ENCODE results near the gene ZNF317. TPM values are rescaled to one million over a fixed set of nuclear protein-coding genes. Genes with fewer than 3 reads are reported as not detected.

ZNF317 gene
- total RNA-seq, 1 experiment from 2014 or later, result 39.3 TPM

DNA sequence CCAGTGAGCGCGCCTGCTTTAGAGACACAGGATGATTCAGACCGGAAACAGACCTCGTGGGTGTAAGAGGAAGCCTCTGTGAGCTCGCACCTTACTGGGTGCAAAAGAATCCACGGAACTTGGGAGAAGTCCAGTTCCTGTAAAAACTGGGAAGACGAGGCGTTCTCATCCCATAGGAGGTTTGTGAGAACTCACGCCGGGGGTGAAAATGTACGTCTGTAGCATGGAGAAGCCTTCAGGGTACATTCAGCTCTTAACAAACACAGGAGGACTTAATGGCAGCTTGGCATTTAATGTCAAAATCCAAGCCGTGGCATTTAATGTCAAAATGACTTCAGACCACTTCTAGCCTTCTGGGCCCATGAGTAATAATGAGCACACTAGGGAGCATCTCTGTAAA is 21.2 kb downstream of the ZNF317 start:
- ChIA-PET CTCF (no interaction called here), POLR2A (no interaction called here)
- Histone ChIP-seq H3K4me1 (ENCODE audit: control insufficient read depth, insufficient read depth, low read length) (no peaks in the 10 kb centered on the region), H3K36me3 (ENCODE audit: control insufficient read depth, insufficient read depth, low read length) (peaks cover 23% of the 10 kb centered on the region), H3K9me3 (ENCODE audit: control insufficient read depth, insufficient read depth, low read depth, low read length) (peaks cover 12% of the 10 kb centered on the region; the same call in 1 of the 2 replicates), H3K27me3 (ENCODE audit: control insufficient read depth, insufficient read depth, low read length) (no peaks in the 10 kb centered on the region), H3K4me3 (ENCODE audit: low read depth in 2 of 2, low read length in 2 of 2) (no peak overlapping the region), H3K27ac (ENCODE audit: low read length) (no peak overlapping the region)
- in situ Hi-C loops (cut with HindIII; ENCODE audit: low pct_unique_long_range_greater_than_20kb, low sequenced_read_pairs), result no loop called here
- no TSS peak for BruUV-seq (replicated peaks)
- intact Hi-C loops (cut with micrococcal nuclease; ENCODE audit: unreplicated experiment), result no loop called here
- DNase-seq (ENCODE audit: low read depth, low spot score) (no peak), ATAC-seq (no peak)
- TF ChIP-seq, protein P1, sequence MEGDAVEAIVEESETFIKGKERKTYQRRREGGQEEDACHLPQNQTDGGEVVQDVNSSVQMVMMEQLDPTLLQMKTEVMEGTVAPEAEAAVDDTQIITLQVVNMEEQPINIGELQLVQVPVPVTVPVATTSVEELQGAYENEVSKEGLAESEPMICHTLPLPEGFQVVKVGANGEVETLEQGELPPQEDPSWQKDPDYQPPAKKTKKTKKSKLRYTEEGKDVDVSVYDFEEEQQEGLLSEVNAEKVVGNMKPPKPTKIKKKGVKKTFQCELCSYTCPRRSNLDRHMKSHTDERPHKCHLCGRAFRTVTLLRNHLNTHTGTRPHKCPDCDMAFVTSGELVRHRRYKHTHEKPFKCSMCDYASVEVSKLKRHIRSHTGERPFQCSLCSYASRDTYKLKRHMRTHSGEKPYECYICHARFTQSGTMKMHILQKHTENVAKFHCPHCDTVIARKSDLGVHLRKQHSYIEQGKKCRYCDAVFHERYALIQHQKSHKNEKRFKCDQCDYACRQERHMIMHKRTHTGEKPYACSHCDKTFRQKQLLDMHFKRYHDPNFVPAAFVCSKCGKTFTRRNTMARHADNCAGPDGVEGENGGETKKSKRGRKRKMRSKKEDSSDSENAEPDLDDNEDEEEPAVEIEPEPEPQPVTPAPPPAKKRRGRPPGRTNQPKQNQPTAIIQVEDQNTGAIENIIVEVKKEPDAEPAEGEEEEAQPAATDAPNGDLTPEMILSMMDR (IDR thresholded peaks at IDR 0.05), result no peak
- TF ChIP-seq TCF7L2 (IDR thresholded peaks at IDR 0.05; ENCODE audit: low read depth, low read length) (no peak), POLR2AphosphoS5 (IDR thresholded peaks at IDR 0.05; ENCODE audit: low read depth, low read length) (no peak)

DNA sequence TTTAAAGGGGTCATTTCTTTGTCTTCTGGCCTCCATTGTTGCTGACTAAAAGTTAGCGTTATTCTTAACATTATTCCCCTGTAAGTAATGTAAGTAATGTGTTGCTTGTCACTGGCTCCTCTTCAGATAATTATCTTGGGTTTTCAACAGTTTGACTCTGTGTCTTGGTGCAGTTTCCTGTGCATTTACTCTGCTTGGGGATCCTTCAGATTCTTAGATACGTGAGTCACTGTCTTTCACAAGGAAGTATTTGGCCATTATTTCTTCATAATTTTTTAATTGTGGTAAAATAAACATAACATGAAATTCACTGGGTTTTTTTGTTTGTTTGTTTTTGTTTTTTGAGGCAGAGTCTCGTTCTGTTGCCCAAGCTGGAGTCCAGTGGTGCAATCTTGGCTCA is 25.1 kb downstream of the ZNF317 start:
- BruUV-seq (replicated peaks), result no TSS peak
- CTCF ChIA-PET, result no interaction called here
- ATAC-seq, result no peak
- no peaks in the 10 kb centered on the region for H3K27me3 ChIP-seq (ENCODE audit: control insufficient read depth, insufficient read depth, low read length)
- H3K36me3 ChIP-seq (ENCODE audit: control insufficient read depth, insufficient read depth, low read length), result peaks cover 16% of the 10 kb centered on the region
- in situ Hi-C loops (cut with HindIII; ENCODE audit: low pct_unique_long_range_greater_than_20kb, low sequenced_read_pairs) (no loop called here), intact Hi-C loops (cut with micrococcal nuclease; ENCODE audit: unreplicated experiment) (no loop called here)
- POLR2A ChIA-PET, result no interaction called here
- peaks cover 12% of the 10 kb centered on the region; the same call in 1 of the 2 replicates for H3K9me3 ChIP-seq (ENCODE audit: control insufficient read depth, insufficient read depth, low read depth, low read length)
- TF ChIP-seq POLR2AphosphoS5 (IDR thresholded peaks at IDR 0.05; ENCODE audit: low read depth, low read length), result no peak
- TF ChIP-seq, protein P1 (IDR thresholded peaks at IDR 0.05), result no peak
- no peak for TF ChIP-seq TCF7L2 (IDR thresholded peaks at IDR 0.05; ENCODE audit: low read depth, low read length)
- no peak for TF ChIP-seq SIN3A (IDR thresholded peaks at IDR 0.05; ENCODE audit: borderline replicate concordance, insufficient read depth, low read depth, low read length)
- TF ChIP-seq, protein P2, sequence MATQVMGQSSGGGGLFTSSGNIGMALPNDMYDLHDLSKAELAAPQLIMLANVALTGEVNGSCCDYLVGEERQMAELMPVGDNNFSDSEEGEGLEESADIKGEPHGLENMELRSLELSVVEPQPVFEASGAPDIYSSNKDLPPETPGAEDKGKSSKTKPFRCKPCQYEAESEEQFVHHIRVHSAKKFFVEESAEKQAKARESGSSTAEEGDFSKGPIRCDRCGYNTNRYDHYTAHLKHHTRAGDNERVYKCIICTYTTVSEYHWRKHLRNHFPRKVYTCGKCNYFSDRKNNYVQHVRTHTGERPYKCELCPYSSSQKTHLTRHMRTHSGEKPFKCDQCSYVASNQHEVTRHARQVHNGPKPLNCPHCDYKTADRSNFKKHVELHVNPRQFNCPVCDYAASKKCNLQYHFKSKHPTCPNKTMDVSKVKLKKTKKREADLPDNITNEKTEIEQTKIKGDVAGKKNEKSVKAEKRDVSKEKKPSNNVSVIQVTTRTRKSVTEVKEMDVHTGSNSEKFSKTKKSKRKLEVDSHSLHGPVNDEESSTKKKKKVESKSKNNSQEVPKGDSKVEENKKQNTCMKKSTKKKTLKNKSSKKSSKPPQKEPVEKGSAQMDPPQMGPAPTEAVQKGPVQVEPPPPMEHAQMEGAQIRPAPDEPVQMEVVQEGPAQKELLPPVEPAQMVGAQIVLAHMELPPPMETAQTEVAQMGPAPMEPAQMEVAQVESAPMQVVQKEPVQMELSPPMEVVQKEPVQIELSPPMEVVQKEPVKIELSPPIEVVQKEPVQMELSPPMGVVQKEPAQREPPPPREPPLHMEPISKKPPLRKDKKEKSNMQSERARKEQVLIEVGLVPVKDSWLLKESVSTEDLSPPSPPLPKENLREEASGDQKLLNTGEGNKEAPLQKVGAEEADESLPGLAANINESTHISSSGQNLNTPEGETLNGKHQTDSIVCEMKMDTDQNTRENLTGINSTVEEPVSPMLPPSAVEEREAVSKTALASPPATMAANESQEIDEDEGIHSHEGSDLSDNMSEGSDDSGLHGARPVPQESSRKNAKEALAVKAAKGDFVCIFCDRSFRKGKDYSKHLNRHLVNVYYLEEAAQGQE (IDR thresholded peaks at IDR 0.05; ENCODE audit: insufficient read depth in 1 of 2, low read depth in 2 of 2, low read length in 1 of 2), result no peak
- H3K4me3 ChIP-seq (ENCODE audit: low read depth in 2 of 2, low read length in 2 of 2), result no peak overlapping the region
- DNase-seq (ENCODE audit: low read depth, low spot score), result no peak
- H3K4me1 ChIP-seq (ENCODE audit: control insufficient read depth, insufficient read depth, low read length), result no peaks in the 10 kb centered on the region
- no peak overlapping the region for H3K27ac ChIP-seq (ENCODE audit: low read length)

Data from Panc1 (cell line).